NCI-H82 treated with DMSO at 0.1 percent for 48 hours (cell line): ENCODE results near the gene KRTAP4-5.
"Not testable (repeated sequence)": the region's sequence is repeated elsewhere in the genome, so short reads cannot be mapped to it uniquely, and the experiment has no call there.

ENCODE experiments used
- DNase-seq: peaks from one replicate; lab custom pipeline; 2025; ENCODE audit not compliant: unreplicated experiment; lab: John Stamatoyannopoulos, UW

KRTAP4-5 gene

GRCh38 chr17:41111151-41111885 lies 38.3 kb downstream of the KRTAP4-5 start:
- DNase-seq: no peak

DNA sequence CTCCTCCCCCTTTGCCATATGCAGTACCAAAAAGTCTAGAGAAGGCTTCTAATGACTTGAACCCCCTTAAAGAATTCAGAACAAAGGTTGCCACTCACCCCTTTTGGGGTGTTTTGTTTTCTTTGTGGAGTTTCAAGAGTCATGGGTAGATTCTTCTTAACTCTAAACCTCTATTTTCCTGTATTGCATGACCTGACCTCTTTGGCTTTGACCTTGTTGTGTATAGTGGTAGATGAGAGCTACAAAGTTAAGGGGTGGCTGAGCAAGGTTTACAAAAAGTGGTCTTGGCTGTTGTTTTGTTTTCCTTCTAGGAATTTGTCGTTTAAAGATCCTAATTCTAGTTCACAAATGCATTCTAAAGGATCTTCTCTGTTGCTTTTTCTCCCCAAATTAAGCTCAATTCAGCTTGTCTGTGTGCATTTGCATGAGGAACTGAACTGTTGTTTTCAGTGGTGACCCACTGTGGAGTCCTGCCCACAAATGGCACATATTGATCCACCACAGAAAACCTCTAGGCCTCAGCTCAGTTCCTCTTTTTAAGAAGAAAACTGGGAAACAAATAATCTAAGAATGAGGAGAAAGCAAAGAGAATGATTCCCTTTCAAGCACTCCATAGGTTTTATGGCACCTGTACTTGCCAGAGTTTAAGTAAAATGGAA lies 40.8 kb downstream of the KRTAP4-5 start:
- not testable (repeated sequence) for DNase-seq

- no peak for DNase-seq
Observed at GRCh38 chr17:41107941-41108450, 41.6 kb downstream of the KRTAP4-5 start.

GRCh38 chr17:41105347-41105746 lies 44.3 kb downstream of the KRTAP4-5 start, which contains the start of gene KRTAP4-9:
Gene KRTAP4-9, plus strand, starts transcription at chr17:41105389. Its CDS starts 0 bp downstream, at chr17:41105389.
- DNase-seq: not testable (repeated sequence)

DNA sequence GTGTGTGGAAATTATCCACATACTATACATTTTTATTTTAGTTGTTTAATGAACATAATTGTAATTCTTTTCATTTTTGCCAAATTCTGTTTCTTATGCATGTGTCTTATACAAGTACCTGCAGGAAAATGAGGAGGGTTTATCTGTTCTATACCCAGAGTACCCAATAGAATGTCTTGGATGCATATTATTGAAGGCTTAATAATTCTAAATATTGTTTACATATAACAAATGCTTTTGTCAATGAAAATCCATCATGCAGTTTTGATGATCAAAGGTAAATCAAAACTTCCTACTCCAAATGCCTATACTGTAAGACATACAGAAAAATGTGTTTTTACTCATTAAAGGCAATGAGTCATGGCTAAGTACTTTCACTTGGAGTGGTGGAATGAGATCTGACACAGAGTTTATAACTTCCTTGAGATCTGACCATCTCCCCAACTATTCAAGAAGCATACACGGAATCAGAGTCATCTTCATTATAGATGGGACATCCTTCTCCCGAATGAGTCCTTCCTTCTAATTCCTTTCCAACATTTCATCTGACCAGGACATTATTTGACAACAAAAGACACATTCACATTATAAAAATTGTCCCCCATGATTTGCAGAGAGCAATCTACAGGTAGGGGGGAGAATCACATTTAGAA lies 45.1 kb downstream of the KRTAP4-5 start:
- DNase-seq: not testable (repeated sequence)

- DNase-seq: no peak
Observed at GRCh38 chr17:41103896-41104295, 45.7 kb downstream of the KRTAP4-5 start.

DNA sequence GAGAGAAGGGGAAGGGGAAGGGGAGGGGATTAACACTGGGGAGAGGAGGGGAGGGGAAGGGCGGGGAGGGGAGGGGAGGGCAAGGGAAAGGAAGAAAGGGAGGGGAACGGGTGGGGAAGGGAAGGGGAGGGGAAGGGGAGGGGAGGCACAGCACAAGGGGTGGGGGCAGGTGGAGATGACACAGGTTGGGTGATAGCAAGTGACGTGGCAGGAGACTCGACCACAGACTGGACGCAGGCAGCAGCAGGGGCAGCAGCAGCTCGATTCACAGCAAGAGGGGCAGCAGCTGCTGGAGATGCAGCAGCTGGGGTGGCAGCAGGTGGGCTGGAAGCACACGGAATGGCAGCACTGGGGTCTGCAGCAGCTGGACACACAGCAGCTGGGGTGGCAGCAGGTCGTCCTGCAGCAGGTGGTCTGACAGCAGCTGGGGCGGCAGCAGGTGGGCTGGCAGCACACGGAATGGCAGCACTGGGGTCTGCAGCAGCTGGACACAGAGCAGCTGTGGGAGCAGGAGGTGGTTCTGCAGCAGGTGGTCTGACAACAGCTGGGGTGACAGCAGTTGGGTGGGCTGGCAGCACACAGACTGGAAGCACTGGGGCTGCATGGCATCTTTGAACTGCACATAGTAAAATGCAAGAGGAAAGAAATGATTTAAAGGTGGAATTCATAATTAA lies 47.9 kb downstream of the KRTAP4-5 start, which contains the start of gene KRTAP4-16:
Gene KRTAP4-16, minus strand, starts transcription at position 624 of the 674 bp plus-strand sequence. Its CDS starts 0 bp downstream, at position 624.
- no peak for DNase-seq

DNA sequence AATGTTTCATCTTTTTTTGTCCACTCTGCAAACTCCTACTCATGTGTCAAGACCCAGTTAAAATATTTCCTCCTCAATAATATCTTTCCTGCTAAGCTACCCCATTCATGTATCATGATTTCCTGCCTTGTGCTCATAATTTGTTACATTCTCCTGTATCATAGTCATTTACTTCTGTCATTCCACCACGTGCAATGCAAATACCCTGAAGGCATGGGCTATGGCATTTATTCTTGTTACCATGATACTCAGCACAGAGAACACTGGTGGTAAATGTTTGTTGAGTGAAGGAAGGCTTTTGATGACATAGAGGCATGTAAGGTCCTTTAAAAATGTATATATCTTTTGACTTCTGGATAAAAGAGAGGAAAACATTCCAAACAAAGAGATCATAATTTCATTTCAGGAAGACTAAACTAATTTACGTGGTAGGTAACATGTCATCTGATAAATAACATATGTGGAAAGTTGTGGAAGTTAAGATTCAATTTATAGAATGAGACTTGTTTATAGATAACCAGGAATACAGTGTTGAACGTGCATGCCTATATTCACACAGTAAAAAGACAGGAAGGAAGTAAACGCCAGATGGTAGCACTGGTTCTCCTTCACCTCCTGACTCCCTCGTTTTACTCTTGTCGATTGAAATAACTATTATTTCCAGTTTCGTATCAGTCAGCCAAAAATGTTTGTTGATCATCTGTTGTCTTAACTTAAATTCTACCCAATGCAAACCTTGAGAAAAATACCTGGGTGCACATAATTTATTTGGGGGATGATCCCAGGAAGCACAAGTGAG lies 49.7 kb downstream of the KRTAP4-5 start:
- DNase-seq: not testable (repeated sequence)
